ENCODE measurements around the gene TM4SF20.

GRCh38 chr2:227344231-227344630 is 34.9 kb downstream of the TM4SF20 start:
- TF ChIP-seq CTCF (IDR thresholded peaks at IDR 0.05 in 2 of 3, conservative IDR thresholded peaks at IDR 0.05 in 1 of 3; ENCODE audit: control insufficient read depth in 2 of 3, extremely low read depth in 1 of 3, insufficient read depth in 1 of 3, low read depth in 3 of 3, low read length in 3 of 3) (no peak), CEBPB (IDR thresholded peaks at IDR 0.05; ENCODE audit: borderline replicate concordance in 1 of 2, low read depth in 2 of 2, low read length in 2 of 2) (no peak), NFIC (IDR thresholded peaks at IDR 0.05; ENCODE audit: low read depth, low read length) (no peak), RAD21 (IDR thresholded peaks at IDR 0.05; ENCODE audit: insufficient read depth, low read depth, low read length) (no peak), TAF1 (IDR thresholded peaks at IDR 0.05; ENCODE audit: borderline replicate concordance, low read depth, low read length) (no peak)

All from GM12878 (cell line).